HS-27A (cell line): Measurements from ENCODE around the gene GTF2A2.
A peak's percentile ranks its signal among the peaks of the same experiment; 100 is the strongest.
"Not testable (repeated sequence)": the region's sequence is repeated elsewhere in the genome, so short reads cannot be mapped to it uniquely, and the experiment has no call there.

ENCODE experiments used
- DNase-seq: peaks from one replicate; pipeline ENCODE4 v3.0.0-alpha.2; 2012; ENCODE audit warnings: low read depth, missing footprints

Gene GTF2A2, protein sequence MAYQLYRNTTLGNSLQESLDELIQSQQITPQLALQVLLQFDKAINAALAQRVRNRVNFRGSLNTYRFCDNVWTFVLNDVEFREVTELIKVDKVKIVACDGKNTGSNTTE

DNA sequence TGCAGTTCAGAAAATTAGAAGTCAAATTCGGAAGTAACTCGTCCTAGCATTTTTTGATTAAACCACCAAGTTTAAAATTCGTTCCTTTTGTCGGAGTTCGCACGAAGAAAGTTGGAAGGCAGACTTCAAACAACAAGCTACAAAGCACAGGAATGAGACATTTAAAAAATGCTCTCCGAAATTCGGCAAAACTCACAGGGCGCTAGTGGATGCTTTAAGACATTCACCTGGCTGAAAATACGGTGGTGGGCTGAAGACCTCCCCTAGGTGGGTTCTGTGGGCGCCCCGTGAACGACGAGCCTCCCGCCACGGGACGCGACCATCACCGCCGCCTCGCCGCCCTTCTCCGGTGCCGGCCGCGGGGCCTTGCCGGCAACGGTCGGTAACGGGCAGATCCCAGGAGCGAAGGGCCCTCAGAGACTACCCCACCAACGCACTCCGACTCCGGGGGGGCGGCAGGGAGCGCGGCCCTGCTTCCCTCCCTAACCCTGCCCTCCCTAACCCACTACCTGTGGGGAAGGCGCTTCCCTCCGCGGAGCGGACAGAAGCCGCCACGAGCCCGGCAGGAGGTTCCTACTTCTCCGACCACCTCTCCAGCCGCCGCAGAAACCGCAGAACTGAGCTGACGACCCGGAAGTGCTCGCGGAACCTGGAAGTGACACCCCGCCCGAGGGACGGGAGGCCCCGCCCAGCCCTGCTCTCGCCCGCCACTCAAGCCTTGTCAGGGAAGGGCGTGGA is at the start of gene GTF2A2:
GTF2A2 (minus strand) TSS at position 619 of the 738 bp plus-strand sequence. CDS start 5,238 bp downstream, outside the sequence.
- DNase-seq, result peak; percentile 81

DNA sequence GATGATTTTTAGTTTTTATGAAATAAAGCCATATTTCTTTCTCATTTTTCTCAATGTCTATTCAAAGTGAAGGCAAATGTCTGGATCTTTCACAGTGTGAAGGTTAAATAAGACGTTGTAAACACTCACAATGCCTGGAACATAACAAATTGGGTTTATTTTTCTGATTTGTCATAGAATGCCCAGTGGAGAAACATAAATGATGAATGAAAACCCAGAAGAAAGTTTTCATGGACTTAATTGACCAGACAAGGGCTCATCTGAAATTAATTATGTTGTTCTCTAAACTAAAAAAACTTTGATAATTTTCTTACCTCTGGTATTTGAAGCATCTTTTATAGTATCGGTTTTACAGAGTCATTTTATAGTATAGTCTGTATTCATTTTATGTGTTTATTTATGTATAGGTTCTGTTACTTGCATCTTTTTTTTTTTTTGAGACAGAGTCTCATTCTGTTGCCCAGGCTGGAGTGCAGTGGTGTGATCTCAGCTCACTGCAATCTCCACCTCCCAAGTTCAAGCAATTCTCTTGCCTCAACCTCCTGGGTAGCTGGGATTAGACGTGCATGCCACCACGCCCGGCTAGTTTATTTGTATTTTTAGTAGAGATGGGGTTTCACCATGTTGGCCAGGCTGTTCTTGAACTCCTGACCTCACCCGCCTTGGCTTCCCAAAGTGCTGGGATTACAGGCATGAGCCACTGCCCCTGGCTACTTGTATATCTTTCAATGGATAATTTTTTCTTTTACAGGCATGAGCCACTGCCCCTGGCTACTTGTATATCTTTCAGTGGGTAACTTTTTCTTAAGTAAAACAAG is 46.9 kb upstream of the GTF2A2 start:
- no peak for DNase-seq

DNA sequence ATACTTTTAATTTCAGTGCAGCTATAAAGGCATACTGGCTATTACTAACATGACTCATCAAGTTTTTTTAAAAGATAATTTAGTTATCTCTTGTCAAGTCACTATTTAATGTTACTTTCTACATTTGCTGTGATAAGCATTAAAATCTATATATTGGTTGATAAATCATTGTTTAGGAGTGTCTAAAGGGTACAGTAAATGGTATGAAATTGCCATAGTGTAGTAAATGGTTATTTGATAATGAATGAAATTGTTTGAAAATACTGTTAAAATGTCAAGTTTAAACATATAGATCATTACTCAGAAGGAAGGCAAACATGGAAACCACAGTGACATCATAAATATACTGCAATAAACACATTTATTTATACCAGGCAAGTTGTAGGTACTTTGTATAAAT is 45.0 kb upstream of the GTF2A2 start:
- DNase-seq, result no peak

DNA sequence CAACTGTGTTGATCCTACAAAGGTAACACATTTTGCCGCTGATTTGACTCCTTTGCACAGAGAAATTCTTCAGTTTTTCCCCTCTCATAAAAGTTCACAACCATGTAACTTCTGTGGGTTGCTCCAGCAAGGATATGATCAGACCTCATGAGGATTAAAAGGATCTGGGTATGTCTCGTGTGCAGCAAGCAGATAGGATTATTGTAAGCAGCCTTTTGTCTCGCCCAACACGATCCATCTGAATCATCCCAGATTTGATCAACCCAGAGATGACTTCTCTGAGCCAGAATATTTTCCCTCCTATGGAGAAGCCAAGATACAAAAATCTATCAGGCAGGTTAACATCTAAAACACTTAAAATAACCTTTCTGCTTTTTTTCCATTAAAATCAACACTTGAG is 44.6 kb upstream of the GTF2A2 start:
- DNase-seq, result no peak

DNA sequence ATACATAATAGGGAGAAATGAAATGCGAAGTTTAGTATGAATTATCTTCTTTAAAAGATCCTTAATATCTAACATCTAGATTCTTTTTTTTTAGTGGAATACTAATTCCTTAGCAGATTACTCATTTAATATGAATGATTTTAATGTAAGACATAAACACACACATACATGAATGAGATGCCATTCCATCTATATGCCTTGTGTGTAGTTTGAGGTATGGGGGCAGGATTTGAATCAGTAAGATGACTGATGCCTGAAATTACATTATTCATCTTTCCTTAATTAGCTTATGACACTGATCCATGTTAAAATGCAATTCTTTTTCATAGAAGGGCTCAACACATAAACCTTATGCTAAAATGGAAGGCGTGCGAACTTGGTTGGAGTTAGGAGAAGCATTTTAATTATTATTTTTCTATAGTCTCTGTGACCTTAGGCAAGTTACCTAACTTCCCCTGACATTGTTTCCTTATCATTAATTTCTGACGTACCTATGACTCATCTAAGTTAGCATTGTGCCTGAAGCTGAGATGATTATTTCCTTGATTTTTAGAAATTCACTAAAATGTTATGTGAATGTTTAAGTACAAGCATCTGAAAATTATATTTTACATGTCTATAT is 42.6 kb upstream of the GTF2A2 start:
- no peak for DNase-seq

DNA sequence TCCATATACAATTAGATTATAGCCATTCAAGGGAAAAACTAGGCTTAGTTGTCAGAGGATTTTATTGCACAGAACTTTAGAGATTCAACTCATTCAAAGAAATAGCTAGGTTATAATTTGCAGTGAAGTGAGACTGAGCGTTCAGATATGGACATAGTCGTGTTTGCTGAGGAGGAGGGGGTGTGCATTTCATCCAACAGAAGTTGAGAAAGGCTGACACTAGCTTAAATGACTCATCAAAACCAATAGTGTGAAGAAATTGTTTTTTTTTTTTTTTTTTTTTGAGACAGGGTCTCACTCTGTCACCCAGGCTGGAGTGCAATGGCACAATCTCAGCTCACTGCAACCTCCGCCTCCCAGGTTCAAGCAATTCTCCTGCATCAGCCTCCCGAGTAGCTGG is 40.8 kb upstream of the GTF2A2 start:
- DNase-seq, result not testable (repeated sequence)

DNA sequence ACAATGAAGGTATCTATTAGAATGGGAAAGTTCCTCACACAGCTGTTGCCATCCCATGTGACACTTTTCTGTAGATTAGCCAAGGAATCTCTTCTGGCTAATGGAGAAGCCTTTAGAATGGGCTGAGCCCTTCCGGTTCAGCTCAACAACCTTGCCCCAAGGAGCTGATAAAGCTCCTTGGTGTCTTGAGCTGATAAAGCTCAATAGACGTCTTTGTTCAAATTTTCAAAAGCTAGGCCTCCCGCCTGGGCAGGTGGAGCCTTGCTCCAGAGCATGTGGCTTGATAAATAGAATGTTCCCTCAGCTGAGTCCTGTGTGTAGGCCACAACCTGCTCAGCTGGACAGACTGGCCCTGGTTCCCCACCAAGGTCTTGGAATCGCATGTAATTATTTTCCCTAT is 39.0 kb upstream of the GTF2A2 start:
- no peak for DNase-seq

DNA sequence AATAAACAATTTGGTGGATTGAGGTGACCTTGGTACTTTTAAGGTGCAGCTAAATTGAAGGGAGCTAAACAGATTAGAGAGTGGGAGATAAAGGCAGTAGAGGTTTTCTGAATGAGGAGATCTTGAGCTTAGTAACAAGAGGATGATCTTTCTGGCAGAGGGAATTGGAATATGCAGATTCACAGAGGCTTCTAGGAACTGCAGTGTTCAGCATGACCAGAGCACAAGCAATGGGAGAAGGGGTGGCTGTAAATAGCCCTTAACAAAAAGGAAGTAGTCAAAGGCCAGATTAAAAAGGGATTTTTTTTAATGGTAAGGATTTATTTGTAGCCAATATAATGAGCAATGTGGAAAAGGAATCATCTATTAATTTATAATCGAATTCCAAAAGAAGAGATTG is 37.5 kb upstream of the GTF2A2 start:
- DNase-seq, result no peak

DNA sequence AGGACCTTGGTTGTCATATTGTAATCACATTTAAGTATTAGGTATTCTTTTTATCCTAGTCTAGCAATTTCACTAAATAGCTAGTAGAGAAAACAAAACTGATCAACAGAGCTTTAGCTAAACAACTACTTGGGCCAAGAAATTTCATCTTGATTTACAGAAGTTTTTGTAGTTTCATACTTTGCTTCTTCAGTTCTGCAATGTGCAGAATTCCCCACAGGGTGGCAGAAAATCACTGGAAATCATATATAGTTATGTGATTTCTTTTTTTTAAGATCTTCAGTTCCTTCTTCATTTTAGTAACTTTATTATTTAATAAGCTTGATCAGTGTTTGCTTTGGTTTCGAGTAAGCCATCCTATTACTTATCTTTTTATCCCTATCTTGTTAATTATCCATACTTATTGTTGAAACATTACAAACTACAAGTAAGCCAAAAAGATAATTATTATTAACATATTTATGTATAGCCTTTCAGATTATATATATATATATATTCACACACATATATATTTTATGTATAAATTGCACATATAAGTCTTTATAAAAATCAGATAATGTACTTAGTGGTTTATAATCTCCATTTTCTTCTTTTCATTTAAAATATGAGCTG is 34.0 kb upstream of the GTF2A2 start:
- no peak for DNase-seq

DNA sequence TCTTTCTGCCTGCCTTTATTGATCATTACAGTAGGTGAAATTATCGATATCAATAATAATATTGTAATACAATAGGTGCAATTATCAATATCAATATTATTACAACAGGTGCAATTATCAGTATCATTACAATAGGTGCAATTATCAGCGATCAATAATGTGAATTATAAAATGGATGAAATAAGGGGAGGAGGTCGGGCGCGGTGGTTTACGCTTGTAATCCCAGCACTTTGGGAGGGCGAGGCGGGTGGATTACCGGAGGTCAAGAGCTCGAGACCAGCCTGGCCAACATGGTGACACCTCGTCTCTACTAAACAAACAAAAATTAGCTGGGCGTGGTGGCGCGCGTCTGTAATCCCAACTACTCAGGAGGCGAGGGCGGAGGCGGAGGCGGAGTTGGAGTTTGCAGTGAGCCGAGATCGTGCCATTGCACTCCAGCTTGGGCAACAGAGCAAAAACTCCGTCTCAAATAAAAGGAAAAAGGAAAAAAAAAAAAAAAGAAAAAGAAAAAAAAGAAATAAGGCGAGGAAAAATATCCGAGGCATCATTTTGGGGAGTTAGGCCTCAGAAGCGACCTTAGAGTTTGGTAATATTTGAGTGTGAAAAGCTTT is 32.4 kb upstream of the GTF2A2 start:
- no peak for DNase-seq

DNA sequence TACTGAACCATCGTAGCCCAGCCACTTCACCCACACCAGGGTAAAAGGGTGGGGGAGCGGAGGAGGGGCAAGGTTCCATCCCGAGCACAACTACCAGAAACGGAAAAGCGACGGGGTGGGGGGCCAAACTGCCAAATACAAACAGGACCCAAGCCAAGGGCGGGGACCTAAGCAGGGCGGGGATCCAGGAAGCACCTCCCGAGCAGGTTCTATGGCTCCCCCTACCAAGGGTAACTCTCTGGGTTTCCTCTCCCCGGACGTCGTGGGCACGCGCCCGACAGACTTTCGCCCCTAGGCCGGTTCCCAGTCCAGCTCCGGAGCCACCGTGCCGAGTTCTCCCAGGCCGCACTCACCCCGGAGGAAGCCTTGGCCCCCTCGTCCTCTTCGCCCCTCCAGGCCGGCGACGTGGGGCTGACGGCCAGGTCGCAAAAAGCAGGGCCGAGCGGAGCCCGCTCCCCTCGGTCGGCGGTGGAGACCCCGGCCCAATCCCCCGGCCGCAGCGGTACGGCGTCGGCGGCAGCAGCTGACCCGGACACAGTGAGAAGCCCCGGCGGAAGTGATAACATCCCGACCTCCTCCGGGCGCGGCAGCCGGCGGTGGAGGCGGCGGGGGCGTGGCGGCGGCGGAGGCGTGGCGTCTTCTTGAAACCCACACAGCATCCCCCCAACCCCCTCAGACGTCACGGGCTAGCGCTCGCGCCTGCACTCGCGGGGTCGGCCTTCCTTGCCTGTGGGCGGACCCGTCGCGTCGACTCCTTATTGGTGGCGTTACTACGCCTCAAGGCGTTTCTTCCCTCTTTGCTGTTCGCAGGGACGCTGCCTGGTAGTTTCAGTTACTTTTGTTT is 31.7 kb upstream of the GTF2A2 start, which contains the start of gene BNIP2:
BNIP2 (minus strand) TSS at position 539 of the 844 bp plus-strand sequence. CDS start 6,863 bp downstream, outside the sequence.
- DNase-seq, result peak; percentile 97

DNA sequence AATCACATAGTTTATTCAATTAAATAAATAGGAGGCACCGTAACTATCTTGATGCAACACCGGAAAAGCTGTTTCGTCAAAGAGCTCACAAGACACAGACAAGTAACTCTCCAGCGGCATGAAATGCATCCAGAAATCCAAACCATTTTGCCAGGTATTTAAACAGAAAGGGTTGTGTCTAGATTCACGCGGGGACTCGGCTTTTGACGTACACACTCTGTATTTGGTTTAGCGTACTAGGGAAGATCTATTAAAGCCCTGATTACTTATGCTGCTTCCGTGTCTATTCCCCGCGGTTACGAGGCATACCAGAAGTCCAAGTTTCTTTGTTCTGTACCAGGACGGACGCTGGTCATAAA is 31.1 kb upstream of the GTF2A2 start:
- DNase-seq, result no peak

DNA sequence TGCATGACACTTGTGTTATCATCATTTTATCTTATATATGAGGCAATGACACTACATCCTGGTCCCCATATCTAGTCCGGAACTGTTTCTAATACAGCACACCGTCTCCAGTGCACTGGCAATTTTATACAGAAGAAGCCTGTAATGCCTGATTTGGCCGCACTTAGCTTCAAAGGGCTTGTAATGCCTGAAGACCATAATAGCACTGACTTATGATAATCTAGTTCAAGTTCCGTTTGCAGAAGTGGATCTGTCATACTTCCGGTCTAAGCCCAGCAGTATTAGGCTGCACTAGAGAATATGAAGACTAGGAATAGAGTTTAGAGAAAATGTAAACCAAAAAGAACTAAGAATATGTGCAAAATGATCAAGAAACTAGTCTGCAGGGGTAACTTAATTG is 30.5 kb upstream of the GTF2A2 start:
- no peak for DNase-seq

DNA sequence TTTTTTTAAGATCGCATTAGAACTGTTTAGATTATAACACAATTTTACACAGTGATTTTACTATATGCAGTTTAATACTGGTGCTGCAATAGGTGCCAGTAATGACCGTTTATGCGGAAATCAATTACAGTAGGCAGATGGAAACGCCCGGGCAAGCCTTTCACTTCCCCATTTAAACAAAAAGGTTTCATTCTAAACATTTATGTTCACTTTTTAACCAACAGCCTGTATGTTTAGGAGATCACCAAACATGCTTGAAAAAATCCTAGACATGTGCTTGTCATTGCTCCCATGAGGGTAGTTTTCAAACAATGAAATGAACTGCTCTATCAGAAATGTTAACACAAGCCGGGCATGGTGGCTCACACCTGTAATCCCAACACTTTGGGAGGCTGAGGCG is 29.1 kb upstream of the GTF2A2 start:
- no peak for DNase-seq

DNA sequence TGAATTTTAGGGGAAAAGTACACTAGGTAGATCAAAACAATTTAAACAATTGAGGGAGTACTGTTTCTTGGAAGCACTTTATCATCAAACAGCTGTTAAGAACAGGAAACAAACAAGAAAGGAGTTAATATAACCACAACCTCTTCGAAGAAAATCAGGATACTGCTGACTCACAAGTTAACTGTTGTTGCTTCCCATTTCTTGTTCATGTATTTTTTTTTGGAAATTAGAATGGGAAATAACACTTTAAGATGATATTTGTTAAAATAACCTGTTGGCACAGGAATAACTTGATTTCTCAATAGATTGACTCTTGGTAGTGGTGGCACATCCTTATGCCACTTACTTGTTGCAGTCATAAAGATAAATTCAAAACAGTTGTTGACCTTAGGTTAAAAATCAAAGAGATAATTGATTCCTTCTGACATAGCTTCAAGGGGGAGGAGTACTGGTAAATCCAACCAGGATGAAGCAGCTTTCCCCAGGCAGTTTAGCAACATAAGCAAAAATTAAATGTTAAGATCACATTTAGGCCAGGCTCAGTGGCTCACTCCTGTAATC is 28.5 kb upstream of the GTF2A2 start:
- DNase-seq, result no peak

DNA sequence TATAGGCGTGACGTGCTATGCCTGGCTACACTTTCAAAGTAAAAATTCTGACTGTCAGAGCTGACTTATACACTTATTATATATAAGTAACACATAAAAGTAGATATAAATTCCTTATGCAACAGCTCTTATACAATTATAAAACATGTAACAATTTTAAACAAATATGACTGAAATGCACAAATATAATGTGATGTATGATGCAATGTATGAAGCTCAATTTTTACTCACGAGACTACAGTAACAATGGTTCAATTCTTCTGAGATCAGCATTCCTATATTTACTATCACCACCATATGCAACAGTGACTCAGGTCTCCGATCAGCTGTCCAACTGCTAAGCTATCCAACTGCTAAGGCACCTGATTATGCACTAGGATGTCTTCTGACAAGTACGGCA is 23.6 kb upstream of the GTF2A2 start:
- no peak for DNase-seq

DNA sequence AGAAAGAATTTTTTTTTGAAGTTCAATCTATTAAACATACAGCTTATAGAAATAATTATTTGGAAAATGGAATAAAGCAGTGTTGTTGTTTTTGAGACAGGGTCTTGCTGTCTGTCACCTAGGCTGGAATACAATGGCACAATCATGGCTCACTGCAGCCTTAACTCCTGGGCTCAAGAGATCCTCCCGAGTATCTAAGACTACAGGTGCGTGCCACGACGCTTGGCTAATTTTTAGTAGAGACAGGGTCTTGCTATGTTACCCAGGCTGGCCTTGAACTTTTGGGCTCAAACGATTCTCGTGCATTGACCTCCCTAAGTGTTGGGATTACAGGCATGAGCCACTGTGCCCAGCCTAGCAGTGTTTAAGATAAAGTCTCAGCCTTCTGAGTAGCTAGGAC is 23.0 kb upstream of the GTF2A2 start:
- DNase-seq, result no peak

DNA sequence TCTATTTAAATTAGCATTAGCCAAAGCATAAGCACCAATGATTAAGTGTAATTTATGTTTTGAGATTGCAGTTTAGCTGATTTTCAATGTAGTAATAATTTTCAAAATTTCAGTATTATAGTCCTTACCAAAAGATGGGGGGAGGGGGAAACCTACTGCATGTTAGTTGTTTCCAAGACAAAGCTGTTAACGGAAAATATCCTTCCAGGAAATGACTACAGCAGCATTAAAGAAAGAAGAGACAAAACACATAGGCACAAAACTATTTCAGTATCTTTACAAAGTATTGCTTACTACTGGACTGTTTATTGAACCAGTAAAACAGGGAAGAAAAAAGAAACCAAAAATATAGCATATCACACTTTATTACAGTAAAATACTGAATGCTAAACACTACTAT is 21.3 kb upstream of the GTF2A2 start:
- DNase-seq, result no peak

DNA sequence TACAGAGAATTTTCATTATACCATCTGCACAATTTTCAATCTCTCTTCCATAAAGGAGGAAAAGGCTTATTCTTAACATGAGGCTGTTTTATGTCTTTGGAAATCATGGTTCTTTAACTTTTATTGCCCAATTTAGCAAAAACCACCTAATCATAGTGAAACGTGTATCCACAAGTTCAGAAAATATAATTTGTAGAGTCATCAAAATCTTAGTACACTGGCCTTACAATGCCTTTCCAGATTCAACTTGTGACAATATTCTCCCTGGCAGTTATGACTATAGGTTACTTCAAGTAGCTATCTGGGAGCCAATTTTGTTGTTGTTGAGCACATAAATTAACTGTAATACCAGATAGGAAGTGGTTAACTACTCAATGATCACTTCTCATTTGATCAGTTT is 20.9 kb upstream of the GTF2A2 start:
- no peak for DNase-seq

DNA sequence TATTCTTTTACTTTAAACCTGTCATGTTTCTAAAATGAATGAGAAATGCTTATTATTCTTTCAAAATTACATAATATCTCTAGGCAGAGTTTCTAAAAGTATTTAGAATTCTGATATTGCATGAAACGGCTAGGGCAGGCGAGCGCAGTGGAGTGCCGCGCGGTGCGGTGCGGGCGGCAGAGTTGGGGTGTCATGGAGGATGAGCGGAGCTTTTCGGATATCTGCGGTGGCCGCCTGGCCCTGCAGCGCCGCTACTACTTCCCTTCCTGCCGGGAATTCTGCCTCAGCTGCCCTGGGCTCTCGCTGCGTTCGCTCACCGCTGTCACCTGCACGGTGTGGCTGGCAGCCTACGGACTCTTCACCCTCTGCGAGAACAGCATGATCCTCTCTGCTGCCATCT is 19.2 kb upstream of the GTF2A2 start:
- DNase-seq, result no peak
